K562 (cell line): Measurements from ENCODE around the gene DNM1. TPM values are rescaled to one million over a fixed set of nuclear protein-coding genes. Genes with fewer than 3 reads are reported as not detected.

ENCODE experiments used
- ATAC-seq: fragments of 200-7000 bp; cut with Tn5 transposase; 3 replicates; pipeline ENCODE4 v1.9.1; 2020; ENCODE audit warnings: moderate library complexity
- BruUV-seq: library from RNA; stranded (reverse); fragments of 400-500 nt; replicated peaks from 2 replicates; lab custom pipeline; 2021; lab: Mats Ljungman, UMichigan
- CTCF ChIA-PET: fragments of 300-600 bp; formaldehyde crosslinking; extraction: SDS; loops from one replicate; lab custom pipeline; 2021; ENCODE audit warnings: low intra/inter-chr PET ratio; lab: Yijun Ruan, JAX
- POLR2A ChIA-PET: fragments of 300-600, 350-650 bp; sonication (Branson Sonifier 250); formaldehyde crosslinking; extraction: SDS; loops from one replicate; lab custom pipeline; 2021; ENCODE audit warnings: antibody characterized with exemption, inconsistent platforms; lab: Yijun Ruan, JAX
- DNase-seq, 4 experiments: peaks; one replicate each; pipeline versions ENCODE4 v3.0.0 to v3.0.0-alpha.2; 2011 to 2018; ENCODE audit warnings: low spot score in 3 of 4, mixed read lengths in 3 of 4; ENCODE audit errors: extremely low read depth in 1 of 4
- FAIRE-seq: peaks from 2 replicates; lab custom pipeline; 2011; peaks lifted over from hg19 to GRCh38; lab: Jason Lieb, UNC
- H2AFZ ChIP-seq: 2 replicates; pipeline ENCODE4 v1.6.0; 2011; ENCODE audit warnings: low read depth, low read length, control low read depth, inconsistent platforms
- H3K27ac ChIP-seq: fragments of 200-600 bp; 3 replicates; pipeline ENCODE4 v1.8.0; 2011; ENCODE audit warnings: low read depth, mild to moderate bottlenecking, control low read depth, inconsistent platforms, low read length, moderate library complexity, mixed read lengths; ENCODE audit errors: extremely low read depth
- H3K27me3 ChIP-seq, 2 experiments: fragments of 300-600 bp in 1 of 2; 2 replicates in 1 of 2; 3 replicates in 1 of 2; pipeline versions ENCODE4 v1.6.0 to v1.8.0; 2011; ENCODE audit warnings: inconsistent platforms in 2 of 2, low read length in 2 of 2, mild to moderate bottlenecking in 1 of 2, mixed read lengths in 1 of 2, moderate library complexity in 1 of 2; ENCODE audit not compliant: control insufficient read depth in 2 of 2, insufficient read depth in 2 of 2
- H3K36me3 ChIP-seq: fragments of 300-600 bp; 3 replicates; pipeline ENCODE4 v1.8.0; 2011; ENCODE audit warnings: mild to moderate bottlenecking, low read length, inconsistent platforms; ENCODE audit not compliant: control insufficient read depth, insufficient read depth
- H3K4me1 ChIP-seq, 2 experiments: fragments of 200-600 bp in 1 of 2; replicated peaks in 1 of 2; 2 replicates in 1 of 2; 3 replicates in 1 of 2; pipeline versions ENCODE4 v1.5.1 to v1.8.0; 2011; ENCODE audit warnings: inconsistent platforms in 2 of 2, low read length in 2 of 2, mild to moderate bottlenecking in 1 of 2, mixed read lengths in 1 of 2, moderate library complexity in 1 of 2; ENCODE audit not compliant: control insufficient read depth in 2 of 2, insufficient read depth in 2 of 2
- H3K4me2 ChIP-seq: 2 replicates; pipeline ENCODE4 v1.6.1; 2011; ENCODE audit warnings: low read length, control low read depth, inconsistent platforms, mixed read lengths; ENCODE audit not compliant: insufficient read depth
- H3K4me3 ChIP-seq: fragments of 200-600 bp; sonication (generic), shearing (Covaris generic); 2 replicates; pipeline ENCODE4 v1.5.1; 2016; ENCODE audit warnings: control low read depth, inconsistent platforms
- H3K79me2 ChIP-seq: fragments of 200-600 bp; 3 replicates; pipeline ENCODE4 v1.8.0; 2011; ENCODE audit warnings: low read length, inconsistent platforms; ENCODE audit not compliant: control insufficient read depth, insufficient read depth
- H3K9ac ChIP-seq, 2 experiments: 2 replicates each; pipeline versions ENCODE4 v1.6.0 to v1.6.1; 2011; ENCODE audit warnings: low read depth in 2 of 2, low read length in 2 of 2, control low read depth in 1 of 2, inconsistent platforms in 1 of 2, mild to moderate bottlenecking in 1 of 2, mixed read lengths in 1 of 2; ENCODE audit not compliant: insufficient read depth in 1 of 2
- H3K9me1 ChIP-seq: one replicate; pipeline ENCODE4 v1.6.0; 2011; ENCODE audit warnings: inconsistent platforms, mild to moderate bottlenecking, low read length, moderate library complexity; ENCODE audit not compliant: control insufficient read depth, insufficient read depth
- H3K9me3 ChIP-seq: replicated peaks from 2 replicates; pipeline ENCODE4 v1.5.1; 2011; ENCODE audit warnings: low read depth, low read length, inconsistent platforms; ENCODE audit not compliant: control insufficient read depth, insufficient read depth
- H4K20me1 ChIP-seq: replicated peaks from 2 replicates; pipeline ENCODE4 v1.6.1; 2011; ENCODE audit warnings: low read length, inconsistent platforms, mixed read lengths; ENCODE audit not compliant: control insufficient read depth, insufficient read depth
- BACH1 ChIP-seq: fragments of 200-800 bp; sonication (Bioruptor generic); IDR thresholded peaks from 2 replicates; pipeline ENCODE4 v1.6.1; 2016; ENCODE audit warnings: missing genetic modification characterization, missing compliant biosample characterization
- POLR2AphosphoS5 ChIP-seq: IDR thresholded peaks from 2 replicates; pipeline ENCODE4 v1.6.1; 2011; ENCODE audit warnings: mild to moderate bottlenecking, low read depth, low read length, moderate library complexity; ENCODE audit not compliant: control insufficient read depth, insufficient read depth
- TSC22D4 ChIP-seq: fragments of 450-650 bp; IDR thresholded peaks from 2 replicates; pipeline ENCODE4 v1.6.1; 2016; ENCODE audit warnings: missing genetic modification characterization, missing biosample characterization, control low read depth
- ZKSCAN1 ChIP-seq: fragments of 150-350 bp; IDR thresholded peaks from 2 replicates; pipeline ENCODE4 v1.6.1; 2016; ENCODE audit warnings: low read depth, low read length
- ZNF77 ChIP-seq: fragments of 250-450 bp; sonication (Bioruptor Pico); IDR thresholded peaks from 2 replicates; pipeline ENCODE4 v1.5.0; 2020
- WGBS: fragments of 100-300 bp; shearing (Covaris generic); methylation state at CpG from one replicate; pipeline ENCODE4 v1.1.6; 2016; ENCODE audit warnings: low coverage, mixed read lengths; ENCODE audit not compliant: insufficient coverage; ENCODE audit errors: missing lambda C conversion rate; 5-methylcytosine and 5-hydroxymethylcytosine counted together
- in situ Hi-C: fragments of 300-500 bp; cut with MboI; formaldehyde crosslinking; loops from 4 replicates; pipeline ENCODE4 v1.15.0; 2018; ENCODE audit warnings: inconsistent platforms, mixed read lengths
- intact Hi-C: fragments of 100-400 bp; cut with micrococcal nuclease; formaldehyde crosslinking; loops from 2 replicates; pipeline ENCODE4 v1.14.2; 2022
- polyA plus RNA-seq, 8 experiments: library from polyadenylated mRNA; depleted of rRNA in 4 of 8; stranded (reverse) in 5 of 8; unstranded in 3 of 8; fragments of >200 nt; fragmentation: Nextera tagmentation in 2 of 8; fragmentation: Illumina TruSeq in 1 of 8; extraction: Ambion mirVana in 2 of 8; extraction: Trizol in 1 of 8; gene quantifications; 2 replicates each; pipeline versions ENCODE4 v1.2.1 to v1.2.3, GENCODE V29; 2011 to 2014; ENCODE audit warnings: inconsistent platforms in 1 of 8, missing spikeins in 1 of 8
- total RNA-seq, 7 experiments: library from RNA; depleted of rRNA in 6 of 7; stranded (reverse); fragments of >200 nt in 6 of 7; fragmentation: Illumina TruSeq in 2 of 7; extraction: Trizol in 2 of 7; gene quantifications; 2 replicates each; pipeline versions ENCODE4 v1.2.1 to v1.2.3, GENCODE V29; 2011 to 2021; ENCODE audit warnings: low replicate concordance in 1 of 7
- TF ChIP-seq, protein P1 (sequence below): fragments of 250-450 bp; sonication (Bioruptor Pico); IDR thresholded peaks from 2 replicates; pipeline ENCODE4 v1.8.0; 2022; ENCODE audit warnings: inconsistent platforms, mild to moderate bottlenecking, moderate library complexity, borderline replicate concordance
- TF ChIP-seq, protein P2 (sequence below): fragments of 250-450 bp; sonication (Bioruptor Pico); IDR thresholded peaks from 2 replicates; pipeline ENCODE4 v1.4.0; 2020
- TF ChIP-seq, protein P3 (sequence below): fragments of 450-650 bp; IDR thresholded peaks from 2 replicates; pipeline ENCODE4 v1.6.1; 2016; ENCODE audit warnings: mild to moderate bottlenecking, moderate library complexity

The DNM1 gene
- total and polyA plus RNA-seq, 9 of the 15 experiments (the other 6 are each of a cell fraction or from before 2014, with no cell fraction given): 0.39 to 23.1 (median 9.1) TPM

DNA sequence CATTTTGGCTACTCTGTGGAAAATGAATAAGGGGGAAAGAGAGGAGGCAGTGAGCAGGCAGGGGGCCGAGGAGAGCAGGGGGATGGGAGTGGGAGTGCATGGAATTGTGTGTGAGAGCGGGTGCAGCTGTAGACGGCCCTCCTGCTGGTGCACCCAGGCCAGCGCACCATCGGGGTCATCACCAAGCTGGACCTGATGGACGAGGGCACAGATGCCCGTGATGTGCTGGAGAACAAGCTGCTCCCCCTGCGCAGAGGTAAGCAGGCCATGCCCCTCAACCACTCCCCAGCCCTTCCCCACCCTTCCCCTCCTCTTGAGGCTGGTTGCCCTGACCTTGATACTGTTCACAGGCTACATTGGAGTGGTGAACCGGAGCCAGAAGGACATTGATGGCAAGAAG lies 16.7 kb downstream of the DNM1 start:
- no peak overlapping the region for H2AFZ ChIP-seq
- ChIA-PET POLR2A (interaction anchor here (0.8 to 3.3 kb wide), 4 partner anchors 9 to 1247 kb away, joined by 3 to 33 read pairs (median 5); no protein-coding TSS in a partner anchor), CTCF (no interaction called here)
- H3K9ac ChIP-seq: peak overlapping the region in 1 of 2 experiments; percentile 61; a peak in 2 of 4 replicates
- in situ Hi-C loops: loop anchor here (10.0 kb wide), 1 partner anchor 1455 kb away; no protein-coding TSS in a partner anchor
- no peak for ATAC-seq
- 64% methylated on average over 9 of the region's 9 CpGs for WGBS
- intact Hi-C loops: loop anchor here (2.0 to 10.0 kb wide), 2 partner anchors 29 to 125 kb away; partner anchors contain the start of gene SLC27A4
- no peaks in the 10 kb centered on the region for H3K27me3 ChIP-seq
- no TSS peak for BruUV-seq
- no peak for DNase-seq
- peaks cover 6% of the 10 kb centered on the region; the same call in 1 of the 3 replicates for H3K36me3 ChIP-seq
- H3K4me1 ChIP-seq: peaks cover 13 to 63% of the 10 kb centered on the region in 2 experiments
- H4K20me1 ChIP-seq: peaks cover 5% of the 10 kb centered on the region; the same call in 1 of the 2 replicates
- no peak overlapping the region for H3K27ac ChIP-seq
- peaks cover 5% of the 10 kb centered on the region for H3K9me1 ChIP-seq
- no peaks in the 10 kb centered on the region for H3K9me3 ChIP-seq
- no peak for FAIRE-seq
- no peaks in the 10 kb centered on the region for H3K79me2 ChIP-seq
- no peak overlapping the region for H3K4me2 ChIP-seq
- no peak overlapping the region for H3K4me3 ChIP-seq
- TF ChIP-seq BACH1 (tag): no peak
- TF ChIP-seq ZNF77 (CRISPR knock-in tag): no peak
- TF ChIP-seq ZKSCAN1: no peak
- TF ChIP-seq TSC22D4: no peak
- TF ChIP-seq, protein P1, sequence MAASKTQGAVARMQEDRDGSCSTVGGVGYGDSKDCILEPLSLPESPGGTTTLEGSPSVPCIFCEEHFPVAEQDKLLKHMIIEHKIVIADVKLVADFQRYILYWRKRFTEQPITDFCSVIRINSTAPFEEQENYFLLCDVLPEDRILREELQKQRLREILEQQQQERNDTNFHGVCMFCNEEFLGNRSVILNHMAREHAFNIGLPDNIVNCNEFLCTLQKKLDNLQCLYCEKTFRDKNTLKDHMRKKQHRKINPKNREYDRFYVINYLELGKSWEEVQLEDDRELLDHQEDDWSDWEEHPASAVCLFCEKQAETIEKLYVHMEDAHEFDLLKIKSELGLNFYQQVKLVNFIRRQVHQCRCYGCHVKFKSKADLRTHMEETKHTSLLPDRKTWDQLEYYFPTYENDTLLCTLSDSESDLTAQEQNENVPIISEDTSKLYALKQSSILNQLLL (CRISPR knock-in tag): no peak
- TF ChIP-seq POLR2AphosphoS5: no peak
- TF ChIP-seq, protein P2, sequence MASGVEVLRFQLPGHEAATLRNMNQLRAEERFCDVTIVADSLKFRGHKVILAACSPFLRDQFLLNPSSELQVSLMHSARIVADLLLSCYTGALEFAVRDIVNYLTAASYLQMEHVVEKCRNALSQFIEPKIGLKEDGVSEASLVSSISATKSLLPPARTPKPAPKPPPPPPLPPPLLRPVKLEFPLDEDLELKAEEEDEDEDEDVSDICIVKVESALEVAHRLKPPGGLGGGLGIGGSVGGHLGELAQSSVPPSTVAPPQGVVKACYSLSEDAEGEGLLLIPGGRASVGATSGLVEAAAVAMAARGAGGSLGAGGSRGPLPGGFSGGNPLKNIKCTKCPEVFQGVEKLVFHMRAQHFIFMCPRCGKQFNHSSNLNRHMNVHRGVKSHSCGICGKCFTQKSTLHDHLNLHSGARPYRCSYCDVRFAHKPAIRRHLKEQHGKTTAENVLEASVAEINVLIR (CRISPR knock-in tag): no peak
- TF ChIP-seq, protein P3, sequence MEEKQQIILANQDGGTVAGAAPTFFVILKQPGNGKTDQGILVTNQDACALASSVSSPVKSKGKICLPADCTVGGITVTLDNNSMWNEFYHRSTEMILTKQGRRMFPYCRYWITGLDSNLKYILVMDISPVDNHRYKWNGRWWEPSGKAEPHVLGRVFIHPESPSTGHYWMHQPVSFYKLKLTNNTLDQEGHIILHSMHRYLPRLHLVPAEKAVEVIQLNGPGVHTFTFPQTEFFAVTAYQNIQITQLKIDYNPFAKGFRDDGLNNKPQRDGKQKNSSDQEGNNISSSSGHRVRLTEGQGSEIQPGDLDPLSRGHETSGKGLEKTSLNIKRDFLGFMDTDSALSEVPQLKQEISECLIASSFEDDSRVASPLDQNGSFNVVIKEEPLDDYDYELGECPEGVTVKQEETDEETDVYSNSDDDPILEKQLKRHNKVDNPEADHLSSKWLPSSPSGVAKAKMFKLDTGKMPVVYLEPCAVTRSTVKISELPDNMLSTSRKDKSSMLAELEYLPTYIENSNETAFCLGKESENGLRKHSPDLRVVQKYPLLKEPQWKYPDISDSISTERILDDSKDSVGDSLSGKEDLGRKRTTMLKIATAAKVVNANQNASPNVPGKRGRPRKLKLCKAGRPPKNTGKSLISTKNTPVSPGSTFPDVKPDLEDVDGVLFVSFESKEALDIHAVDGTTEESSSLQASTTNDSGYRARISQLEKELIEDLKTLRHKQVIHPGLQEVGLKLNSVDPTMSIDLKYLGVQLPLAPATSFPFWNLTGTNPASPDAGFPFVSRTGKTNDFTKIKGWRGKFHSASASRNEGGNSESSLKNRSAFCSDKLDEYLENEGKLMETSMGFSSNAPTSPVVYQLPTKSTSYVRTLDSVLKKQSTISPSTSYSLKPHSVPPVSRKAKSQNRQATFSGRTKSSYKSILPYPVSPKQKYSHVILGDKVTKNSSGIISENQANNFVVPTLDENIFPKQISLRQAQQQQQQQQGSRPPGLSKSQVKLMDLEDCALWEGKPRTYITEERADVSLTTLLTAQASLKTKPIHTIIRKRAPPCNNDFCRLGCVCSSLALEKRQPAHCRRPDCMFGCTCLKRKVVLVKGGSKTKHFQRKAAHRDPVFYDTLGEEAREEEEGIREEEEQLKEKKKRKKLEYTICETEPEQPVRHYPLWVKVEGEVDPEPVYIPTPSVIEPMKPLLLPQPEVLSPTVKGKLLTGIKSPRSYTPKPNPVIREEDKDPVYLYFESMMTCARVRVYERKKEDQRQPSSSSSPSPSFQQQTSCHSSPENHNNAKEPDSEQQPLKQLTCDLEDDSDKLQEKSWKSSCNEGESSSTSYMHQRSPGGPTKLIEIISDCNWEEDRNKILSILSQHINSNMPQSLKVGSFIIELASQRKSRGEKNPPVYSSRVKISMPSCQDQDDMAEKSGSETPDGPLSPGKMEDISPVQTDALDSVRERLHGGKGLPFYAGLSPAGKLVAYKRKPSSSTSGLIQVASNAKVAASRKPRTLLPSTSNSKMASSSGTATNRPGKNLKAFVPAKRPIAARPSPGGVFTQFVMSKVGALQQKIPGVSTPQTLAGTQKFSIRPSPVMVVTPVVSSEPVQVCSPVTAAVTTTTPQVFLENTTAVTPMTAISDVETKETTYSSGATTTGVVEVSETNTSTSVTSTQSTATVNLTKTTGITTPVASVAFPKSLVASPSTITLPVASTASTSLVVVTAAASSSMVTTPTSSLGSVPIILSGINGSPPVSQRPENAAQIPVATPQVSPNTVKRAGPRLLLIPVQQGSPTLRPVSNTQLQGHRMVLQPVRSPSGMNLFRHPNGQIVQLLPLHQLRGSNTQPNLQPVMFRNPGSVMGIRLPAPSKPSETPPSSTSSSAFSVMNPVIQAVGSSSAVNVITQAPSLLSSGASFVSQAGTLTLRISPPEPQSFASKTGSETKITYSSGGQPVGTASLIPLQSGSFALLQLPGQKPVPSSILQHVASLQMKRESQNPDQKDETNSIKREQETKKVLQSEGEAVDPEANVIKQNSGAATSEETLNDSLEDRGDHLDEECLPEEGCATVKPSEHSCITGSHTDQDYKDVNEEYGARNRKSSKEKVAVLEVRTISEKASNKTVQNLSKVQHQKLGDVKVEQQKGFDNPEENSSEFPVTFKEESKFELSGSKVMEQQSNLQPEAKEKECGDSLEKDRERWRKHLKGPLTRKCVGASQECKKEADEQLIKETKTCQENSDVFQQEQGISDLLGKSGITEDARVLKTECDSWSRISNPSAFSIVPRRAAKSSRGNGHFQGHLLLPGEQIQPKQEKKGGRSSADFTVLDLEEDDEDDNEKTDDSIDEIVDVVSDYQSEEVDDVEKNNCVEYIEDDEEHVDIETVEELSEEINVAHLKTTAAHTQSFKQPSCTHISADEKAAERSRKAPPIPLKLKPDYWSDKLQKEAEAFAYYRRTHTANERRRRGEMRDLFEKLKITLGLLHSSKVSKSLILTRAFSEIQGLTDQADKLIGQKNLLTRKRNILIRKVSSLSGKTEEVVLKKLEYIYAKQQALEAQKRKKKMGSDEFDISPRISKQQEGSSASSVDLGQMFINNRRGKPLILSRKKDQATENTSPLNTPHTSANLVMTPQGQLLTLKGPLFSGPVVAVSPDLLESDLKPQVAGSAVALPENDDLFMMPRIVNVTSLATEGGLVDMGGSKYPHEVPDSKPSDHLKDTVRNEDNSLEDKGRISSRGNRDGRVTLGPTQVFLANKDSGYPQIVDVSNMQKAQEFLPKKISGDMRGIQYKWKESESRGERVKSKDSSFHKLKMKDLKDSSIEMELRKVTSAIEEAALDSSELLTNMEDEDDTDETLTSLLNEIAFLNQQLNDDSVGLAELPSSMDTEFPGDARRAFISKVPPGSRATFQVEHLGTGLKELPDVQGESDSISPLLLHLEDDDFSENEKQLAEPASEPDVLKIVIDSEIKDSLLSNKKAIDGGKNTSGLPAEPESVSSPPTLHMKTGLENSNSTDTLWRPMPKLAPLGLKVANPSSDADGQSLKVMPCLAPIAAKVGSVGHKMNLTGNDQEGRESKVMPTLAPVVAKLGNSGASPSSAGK: no peak
